Activated naive CD4-positive, alpha-beta T cell treated with anti-CD3 and anti-CD28 coated beads, Interleukin-2, amount 50 U/mL, for 72 hours (primary cell): Measurements from ENCODE around the gene ZFTA. TPM values are rescaled to one million over a fixed set of nuclear protein-coding genes. Genes with fewer than 3 reads are reported as not detected.

ENCODE experiments used
- ATAC-seq, 2 donors: fragments of 150-1000 bp; cut with Tn5 transposase; 2 replicates each; pipeline ENCODE4 v1.10.0; 2021; ENCODE audit warnings: mild to moderate bottlenecking in 2 of 2, moderate library complexity in 2 of 2
- DNase-seq, 2 donors: peaks; one replicate each; pipeline ENCODE4 v3.0.0; 2021 to 2022; ENCODE audit warnings: low spot score in 2 of 2
- H3K27ac Mint-ChIP-seq, 2 donors: one replicate each; pipeline ENCODE4 v1.8.0; 2022; ENCODE audit warnings: mild to moderate bottlenecking in 2 of 2, mixed read lengths in 2 of 2
- H3K36me3 Mint-ChIP-seq, 2 donors: one replicate each; pipeline ENCODE4 v1.8.0; 2022; ENCODE audit warnings: mixed read lengths in 2 of 2
- H3K9me3 Mint-ChIP-seq, 2 donors: one replicate each; pipeline ENCODE4 v1.8.0; 2022; ENCODE audit warnings: mixed read lengths in 2 of 2
- total RNA-seq, 2 donors: library from RNA; stranded (reverse); gene quantifications; one replicate each; pipeline ENCODE4 v1.2.3, GENCODE V29; 2022

The ZFTA gene
- total RNA-seq, 2 donors from 2014 or later: 0.16 to 2.2 TPM

DNA sequence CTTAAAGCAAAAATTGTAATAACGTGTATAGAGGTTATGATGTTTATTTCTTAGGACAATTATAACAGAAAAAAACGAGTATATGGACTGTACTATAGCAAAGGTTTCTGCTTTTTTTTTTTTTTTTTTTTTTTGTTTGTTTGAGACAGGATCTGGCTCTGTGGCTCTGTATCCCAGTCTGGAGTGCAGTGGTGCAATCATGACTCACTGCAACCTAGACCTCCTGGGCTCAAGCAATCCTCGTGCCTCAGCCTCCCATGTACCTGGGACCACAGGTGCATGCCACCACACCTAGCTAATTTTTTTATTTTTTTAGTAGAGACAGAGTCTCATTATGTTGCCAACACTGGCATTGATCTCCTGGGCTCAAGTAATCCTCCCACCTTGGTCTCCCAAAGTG is 39.2 kb downstream of the ZFTA start:
- Mint-ChIP-seq H3K9me3 (no peaks in the 10 kb centered on the region), H3K27ac (no peak overlapping the region), H3K36me3 (no peaks in the 10 kb centered on the region)
- no peak for ATAC-seq
- no peak for DNase-seq

DNA sequence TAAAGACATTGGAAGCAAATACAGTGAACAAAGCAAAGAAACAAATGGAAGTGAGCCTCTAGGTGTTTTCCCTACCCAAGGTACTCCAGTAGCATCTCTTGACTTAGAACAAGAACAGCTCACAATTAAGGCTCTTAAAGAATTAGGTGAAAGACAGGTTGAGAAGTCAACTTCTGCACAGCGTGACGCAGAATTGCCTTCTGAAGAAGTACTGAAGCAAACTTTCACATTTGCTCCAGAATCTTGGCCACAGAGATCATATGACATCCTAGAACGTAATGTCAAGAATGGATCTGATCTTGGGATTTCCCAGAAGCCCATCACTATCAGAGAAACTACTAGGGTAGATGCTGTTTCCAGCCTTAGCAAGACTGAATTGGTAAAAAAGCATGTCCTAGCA is 48.0 kb downstream of the ZFTA start:
- ATAC-seq: no peak
- DNase-seq: no peak
- Mint-ChIP-seq H3K36me3 (no peaks in the 10 kb centered on the region), H3K9me3 (no peaks in the 10 kb centered on the region), H3K27ac (no peak overlapping the region)

DNA sequence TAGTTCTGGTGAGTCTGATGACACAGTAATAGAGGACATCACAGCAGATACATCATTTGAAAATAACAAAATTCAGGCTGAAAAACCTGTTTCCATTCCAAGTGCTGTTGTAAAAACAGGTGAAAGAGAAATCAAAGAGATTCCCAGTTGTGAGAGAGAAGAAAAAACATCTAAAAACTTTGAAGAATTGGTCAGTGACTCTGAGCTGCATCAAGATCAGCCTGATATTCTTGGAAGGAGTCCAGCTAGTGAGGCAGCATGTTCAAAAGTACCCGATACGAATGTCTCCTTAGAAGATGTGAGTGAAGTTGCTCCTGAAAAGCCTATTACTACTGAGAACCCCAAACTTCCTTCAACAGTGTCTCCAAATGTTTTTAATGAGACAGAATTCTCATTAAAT is 48.6 kb downstream of the ZFTA start:
- no peaks in the 10 kb centered on the region for H3K36me3 Mint-ChIP-seq
- DNase-seq (no peak), ATAC-seq (no peak)
- H3K9me3 Mint-ChIP-seq: no peaks in the 10 kb centered on the region
- no peak overlapping the region for H3K27ac Mint-ChIP-seq

DNA sequence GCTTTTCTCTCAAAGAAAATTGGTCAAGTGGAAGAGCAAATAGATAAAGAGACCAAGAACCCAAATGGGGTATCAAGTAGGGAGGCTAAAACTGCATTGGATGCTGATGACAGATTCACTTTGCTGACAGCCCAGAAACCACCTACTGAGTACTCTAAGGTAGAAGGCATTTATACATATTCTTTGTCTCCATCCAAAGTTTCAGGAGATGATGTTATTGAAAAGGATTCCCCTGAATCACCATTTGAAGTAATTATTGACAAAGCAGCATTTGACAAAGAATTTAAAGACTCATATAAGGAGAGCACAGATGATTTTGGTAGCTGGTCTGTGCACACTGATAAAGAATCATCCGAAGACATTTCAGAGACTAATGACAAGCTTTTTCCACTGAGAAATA is 49.6 kb downstream of the ZFTA start:
- Mint-ChIP-seq H3K9me3 (no peaks in the 10 kb centered on the region), H3K36me3 (no peaks in the 10 kb centered on the region)
- ATAC-seq: no peak

More for the DNA sequence above, 49.6 kb downstream of the ZFTA start:
- no peak overlapping the region for H3K27ac Mint-ChIP-seq
- no peak for DNase-seq

Other genes with a start within 250 kb of the ZFTA start
- gene PLAAT4, start 232.0 kb downstream of the ZFTA start, total RNA-seq: 10 to 100 TPM; 11.6 to 34.1 TPM
- gene PLAAT2, start 205.4 kb downstream of the ZFTA start, total RNA-seq: not detected
- 1 to 10 TPM; 6.3 to 9.4 TPM for gene PLAAT3, start 154.3 kb downstream of the ZFTA start, total RNA-seq
- gene ATL3, start 97.4 kb downstream of the ZFTA start, total RNA-seq: 10 to 100 TPM; 14.5 to 26.9 TPM
- gene RTN3, start 87.3 kb downstream of the ZFTA start, total RNA-seq: 10 to 100 TPM; 48.9 to 67.7 TPM
- gene SPINDOC, start 44.7 kb upstream of the ZFTA start, total RNA-seq: 10 to 100 TPM; 30.8 to 39.0 TPM
- 10 to 100 TPM; 26.6 to 30.6 TPM for gene MARK2, start 70.3 kb upstream of the ZFTA start, total RNA-seq
- gene RCOR2, start 148.4 kb upstream of the ZFTA start, total RNA-seq: under 1 TPM; 0.09 to 0.99 TPM
- gene NAA40, start 170.2 kb upstream of the ZFTA start, total RNA-seq: 10 to 100 TPM; 23.5 to 25.4 TPM
- gene COX8A, start 205.8 kb upstream of the ZFTA start, total RNA-seq: 100 to 1,000 TPM; 498 to 568 TPM
- gene OTUB1, start 217.7 kb upstream of the ZFTA start, total RNA-seq: 10 to 100 TPM; 60.0 to 86.4 TPM